ENCODE data around the gene LMAN1L. TPM values are rescaled to one million over a fixed set of nuclear protein-coding genes. Genes with fewer than 3 reads are reported as not detected.

The LMAN1L gene
- total RNA-seq, 1 experiment from 2014 or later = not detected

GRCh38 chr15:74794248-74794969 lies 18.2 kb upstream of the LMAN1L start:
- H3K9me3 ChIP-seq (ENCODE audit: low read length) = no peaks in the 10 kb centered on the region
- H3K9ac ChIP-seq (ENCODE audit: low read length) = no peak overlapping the region
- peaks cover under 1% of the 10 kb centered on the region; the same call in 1 of the 2 replicates for H3K4me1 ChIP-seq (ENCODE audit: insufficient read depth, low read length)
- H3K27me3 ChIP-seq (ENCODE audit: low read length) = no peaks in the 10 kb centered on the region
- H4K20me1 ChIP-seq (ENCODE audit: low read length) = peaks cover 19% of the 10 kb centered on the region; the same call in 1 of the 2 replicates
- ChIA-PET CTCF (interaction anchor here (0.8 kb wide), 1 partner anchor 24 kb away, joined by 3 read pairs; no protein-coding TSS in a partner anchor), POLR2A (ENCODE audit: unreplicated experiment) (no interaction called here)
- H2AFZ ChIP-seq (ENCODE audit: low read length) = no peak overlapping the region
- TF ChIP-seq EZH2phosphoT487 (IDR thresholded peaks at IDR 0.05; ENCODE audit: borderline replicate concordance, low read length) = no peak
- TF ChIP-seq EZH2 (IDR thresholded peaks at IDR 0.05; ENCODE audit: low read length, unreplicated experiment) = no peak
- TF ChIP-seq CTCF (conservative IDR thresholded peaks at IDR 0.05; ENCODE audit: low read depth, low read length) = no peak
- H3K79me2 ChIP-seq (ENCODE audit: low read length) = peaks cover 46% of the 10 kb centered on the region
- no peaks in the 10 kb centered on the region for H3K9me2 ChIP-seq (replicated peaks; ENCODE audit: low read length)
- ATAC-seq = no peak
- H3K4me2 ChIP-seq (ENCODE audit: low read length) = no peak overlapping the region
- no peak for DNase-seq
- intact Hi-C loops (cut with micrococcal nuclease) = no loop called here
- BruUV-seq (replicated peaks) = no TSS peak
- H3K27ac ChIP-seq (ENCODE audit: low read length) = no peak overlapping the region
- H3K4me3 ChIP-seq (ENCODE audit: low read length) = no peak overlapping the region
- no peaks in the 10 kb centered on the region for H3F3A ChIP-seq (ENCODE audit: low read length, unreplicated experiment)
- no peaks in the 10 kb centered on the region; the same call in 1 of the 2 replicates for H3K36me3 ChIP-seq (ENCODE audit: low read depth, low read length)

- Histone ChIP-seq H3K27me3 (ENCODE audit: low read length) (no peaks in the 10 kb centered on the region), H3K9me3 (ENCODE audit: low read length) (no peaks in the 10 kb centered on the region), H4K20me1 (ENCODE audit: low read length) (peaks cover 14% of the 10 kb centered on the region; the same call in 1 of the 2 replicates), H3K9ac (ENCODE audit: low read length) (no peak overlapping the region), H3K4me3 (ENCODE audit: low read length) (no peak overlapping the region), H3K27ac (ENCODE audit: low read length) (no peak overlapping the region), H3K4me1 (ENCODE audit: insufficient read depth, low read length) (no peaks in the 10 kb centered on the region), H3K36me3 (ENCODE audit: low read depth, low read length) (no peaks in the 10 kb centered on the region; the same call in 1 of the 2 replicates), H3F3A (ENCODE audit: low read length, unreplicated experiment) (no peaks in the 10 kb centered on the region), H2AFZ (ENCODE audit: low read length) (no peak overlapping the region), H3K79me2 (ENCODE audit: low read length) (peaks cover 41% of the 10 kb centered on the region), H3K4me2 (ENCODE audit: low read length) (no peak overlapping the region), H3K9me2 (replicated peaks; ENCODE audit: low read length) (no peaks in the 10 kb centered on the region)
- ChIA-PET CTCF (no interaction called here), POLR2A (ENCODE audit: unreplicated experiment) (no interaction called here)
- BruUV-seq (replicated peaks) = no TSS peak
- TF ChIP-seq CTCF (conservative IDR thresholded peaks at IDR 0.05; ENCODE audit: low read depth, low read length) = no peak
- TF ChIP-seq EZH2 (IDR thresholded peaks at IDR 0.05; ENCODE audit: low read length, unreplicated experiment) = no peak
- no peak for TF ChIP-seq EZH2phosphoT487 (IDR thresholded peaks at IDR 0.05; ENCODE audit: borderline replicate concordance, low read length)
- ATAC-seq (no peak), DNase-seq (no peak)
- intact Hi-C loops (cut with micrococcal nuclease) = no loop called here
Measured at GRCh38 chr15:74794970-74795349, 17.7 kb upstream of the LMAN1L start.

Measured in PC-3 (cell line).